Ovary (tissue), 3 donors: Measurements from ENCODE around the gene AP3S2.

Source experiments
- CTCF ChIP-seq, 3 donors: fragments of 450-650 bp in 2 of 3; fragments of 200-600 bp in 1 of 3; IDR thresholded peaks; one replicate each; pipeline versions ENCODE4 v1.5.1 to v1.8.0; 2016 to 2022; ENCODE audit warnings: antibody characterized with exemption in 3 of 3, mild to moderate bottlenecking in 1 of 3
- EP300 ChIP-seq: sonication (generic); formaldehyde crosslinking; IDR thresholded peaks from one replicate; pipeline ENCODE4 v1.6.1; 2017; ENCODE audit warnings: antibody characterized with exemption
- POLR2A ChIP-seq: fragments of 450-650 bp; IDR thresholded peaks from one replicate; pipeline ENCODE4 v1.6.1; 2017; ENCODE audit warnings: antibody characterized with exemption, mild to moderate bottlenecking, moderate library complexity
- donor health status: DM: no; HTN: no; CAD: no.

GRCh38 chr15:89855948-89856347 is 37.8 kb downstream of the AP3S2 start:
- TF ChIP-seq CTCF (IDR thresholded peaks at IDR 0.05) = no peak
- TF ChIP-seq POLR2A = no peak
- TF ChIP-seq EP300 = no peak
